GM23338 (cell line): ENCODE data around the gene EXOC3L2. TPM values are rescaled to one million over a fixed set of nuclear protein-coding genes. Genes with fewer than 3 reads are reported as not detected.

Experiments
- ATAC-seq: fragments of 200-7000 bp; cut with Tn5 transposase; 3 replicates; pipeline ENCODE4 v1.9.1; 2020
- DNase-seq: peaks from one replicate; pipeline ENCODE4 v3.0.0-alpha.2; 2015; ENCODE audit warnings: low spot score
- H2AFZ ChIP-seq: fragments of 200-600 bp; sonication (generic); 2 replicates; pipeline ENCODE4 v1.8.0; 2016; ENCODE audit warnings: antibody characterized with exemption, mild to moderate bottlenecking, moderate library complexity
- H3F3A ChIP-seq: fragments of 200-600 bp; sonication (generic); replicated peaks from 2 replicates; pipeline ENCODE4 v1.8.0; 2017; ENCODE audit warnings: antibody characterized with exemption, mixed run types, low read depth
- H3K27ac ChIP-seq: fragments of 200-600 bp; sonication (generic); 2 replicates; pipeline ENCODE4 v1.6.1; 2016; ENCODE audit warnings: low read depth
- H3K27me3 ChIP-seq: fragments of 200-600 bp; sonication (generic); 2 replicates; pipeline ENCODE4 v1.8.0; 2016; ENCODE audit warnings: mild to moderate bottlenecking, mixed run types, moderate library complexity; ENCODE audit not compliant: insufficient read depth
- H3K36me3 ChIP-seq: fragments of 200-600 bp; sonication (generic); 2 replicates; pipeline ENCODE4 v1.8.0; 2016; ENCODE audit warnings: mild to moderate bottlenecking; ENCODE audit not compliant: insufficient read depth
- H3K4me1 ChIP-seq: fragments of 200-600 bp; sonication (generic); 2 replicates; pipeline ENCODE4 v1.8.0; 2016; ENCODE audit warnings: mild to moderate bottlenecking, moderate library complexity; ENCODE audit not compliant: insufficient read depth
- H3K4me2 ChIP-seq: fragments of 200-600 bp; sonication (generic); 2 replicates; pipeline ENCODE4 v1.7.1; 2017; ENCODE audit warnings: mixed run types
- H3K4me3 ChIP-seq: fragments of 200-600 bp; sonication (generic); 2 replicates; pipeline ENCODE4 v1.6.1; 2016; ENCODE audit warnings: mixed run types
- H3K79me2 ChIP-seq: fragments of 200-600 bp; sonication (generic); replicated peaks from 2 replicates; pipeline ENCODE4 v1.8.0; 2017; ENCODE audit warnings: mild to moderate bottlenecking; ENCODE audit not compliant: insufficient read depth
- H3K9me2 ChIP-seq: fragments of 200-600 bp; sonication (generic); 2 replicates; pipeline ENCODE4 v1.8.0; 2017; ENCODE audit not compliant: insufficient read depth
- H4K20me1 ChIP-seq: fragments of 200-600 bp; sonication (generic); replicated peaks from 2 replicates; pipeline ENCODE4 v1.8.0; 2017; ENCODE audit warnings: mild to moderate bottlenecking; ENCODE audit not compliant: insufficient read depth
- H3K27ac Mint-ChIP-seq: 2 replicates; pipeline ENCODE4 v1.8.0; 2020; ENCODE audit warnings: inconsistent platforms, mild to moderate bottlenecking, moderate library complexity, mixed read lengths
- H3K27me3 Mint-ChIP-seq: 3 replicates; pipeline ENCODE4 v1.8.0; 2022; ENCODE audit warnings: low read depth, mild to moderate bottlenecking, moderate library complexity, mixed read lengths, inconsistent platforms; ENCODE audit not compliant: insufficient read depth, poor library complexity
- H3K36me3 Mint-ChIP-seq: 3 replicates; pipeline ENCODE4 v1.8.0; 2021; ENCODE audit warnings: low read depth, mild to moderate bottlenecking, inconsistent platforms, moderate library complexity, mixed read lengths
- H3K4me1 Mint-ChIP-seq: 3 replicates; pipeline ENCODE4 v1.8.0; 2020; ENCODE audit warnings: mild to moderate bottlenecking, inconsistent platforms, mixed read lengths
- H3K4me3 Mint-ChIP-seq: 3 replicates; pipeline ENCODE4 v1.8.0; 2021; ENCODE audit warnings: moderate library complexity, mild to moderate bottlenecking, inconsistent platforms, mixed read lengths
- H3K9me3 Mint-ChIP-seq: 3 replicates; pipeline ENCODE4 v1.8.0; 2020; ENCODE audit warnings: moderate library complexity, mild to moderate bottlenecking, inconsistent platforms, mixed read lengths
- CREB1 ChIP-seq: fragments of 250-450 bp; sonication (Bioruptor Pico); IDR thresholded peaks from 2 replicates; pipeline ENCODE4 v1.5.0; 2020; ENCODE audit warnings: low read depth, mild to moderate bottlenecking, moderate library complexity
- EZH2 ChIP-seq: fragments of 200-600 bp; sonication (generic); IDR thresholded peaks from one replicate; pipeline ENCODE4 v1.8.0; 2017; ENCODE audit warnings: antibody characterized with exemption, mild to moderate bottlenecking, low read depth; ENCODE audit not compliant: unreplicated experiment
- polyA plus RNA-seq: library from polyadenylated mRNA; unstranded; fragments of >200 nt; fragmentation: Nextera tagmentation; extraction: Ambion mirVana; gene quantifications from 2 replicates; pipeline ENCODE4 v1.2.1, GENCODE V29; 2016
- total RNA-seq: library from RNA; depleted of rRNA; stranded (reverse); fragments of >200 nt; shearing (Covaris generic); gene quantifications from 2 replicates; pipeline ENCODE4 v1.2.3, GENCODE V29; 2014
- TF ChIP-seq, protein P1 (sequence below): fragments of 250-450 bp; sonication (Bioruptor Pico); IDR thresholded peaks from 2 replicates; pipeline ENCODE4 v1.5.0; 2020; ENCODE audit warnings: mild to moderate bottlenecking, moderate library complexity
- TF ChIP-seq, protein P2 (sequence below), 2 experiments: fragments of 200-600 bp in 1 of 2; sonication (generic) in 1 of 2; conservative IDR thresholded peaks; 2 replicates each; pipeline versions ENCODE4 v1.5.1 to v1.6.1; 2016 to 2017; ENCODE audit warnings: antibody characterized with exemption in 2 of 2, low read depth in 2 of 2, mild to moderate bottlenecking in 2 of 2, moderate library complexity in 1 of 2
- TF ChIP-seq, protein P3 (sequence below): IDR thresholded peaks from one replicate; pipeline ENCODE4 v1.6.1; 2018; ENCODE audit warnings: antibody characterized with exemption; ENCODE audit not compliant: unreplicated experiment

EXOC3L2 gene
- total and polyA plus RNA-seq, 2 experiments from 2014 or later, result 2.8 to 3.2 TPM

DNA sequence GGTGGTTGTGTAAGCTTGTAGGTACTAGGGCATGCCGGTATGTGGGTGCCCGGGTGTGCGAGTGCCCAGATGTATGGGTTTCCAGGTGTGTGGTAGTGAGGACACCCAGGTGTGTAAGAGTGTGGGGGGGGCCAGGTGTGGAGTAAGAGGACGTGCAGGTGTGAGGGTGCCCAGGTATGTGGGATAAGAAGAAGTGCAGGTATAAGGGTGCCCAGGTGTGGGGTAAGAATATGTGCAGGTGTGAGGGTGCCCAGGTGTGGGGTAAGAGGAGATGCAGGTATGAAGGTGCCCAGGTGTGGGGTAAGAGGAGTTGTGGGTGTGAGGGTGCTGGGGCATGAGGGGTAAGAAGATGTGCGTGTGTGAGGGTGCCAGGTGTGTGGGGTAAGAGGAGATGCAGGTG lies 20.2 kb upstream of the EXOC3L2 start:
- Mint-ChIP-seq H3K4me1 (no peaks in the 10 kb centered on the region), H3K4me3 (no peak overlapping the region), H3K36me3 (no peaks in the 10 kb centered on the region), H3K27me3 (peaks cover 7% of the 10 kb centered on the region), H3K27ac (no peak overlapping the region), H3K9me3 (no peaks in the 10 kb centered on the region; the same call in 2 of the 3 replicates)
- H3K27me3 ChIP-seq, result no peaks in the 10 kb centered on the region
- H4K20me1 ChIP-seq, result no peaks in the 10 kb centered on the region; the same call in 1 of the 2 replicates
- 0 out of 2 replicates have a peak, but pooled peaks cover 4% of the 10 kb centered on the region for H3K36me3 ChIP-seq
- H3K4me2 ChIP-seq, result no peak overlapping the region
- no peak overlapping the region for H3K27ac ChIP-seq
- no peaks in the 10 kb centered on the region for H3K9me2 ChIP-seq
- H3K4me1 ChIP-seq, result no peaks in the 10 kb centered on the region
- no peak overlapping the region for H3K4me3 ChIP-seq
- TF ChIP-seq EZH2, result no peak
- DNase-seq (no peak), ATAC-seq (no peak)
- no peak overlapping the region for H2AFZ ChIP-seq
- no peaks in the 10 kb centered on the region for H3K79me2 ChIP-seq
- no peaks in the 10 kb centered on the region for H3F3A ChIP-seq

DNA sequence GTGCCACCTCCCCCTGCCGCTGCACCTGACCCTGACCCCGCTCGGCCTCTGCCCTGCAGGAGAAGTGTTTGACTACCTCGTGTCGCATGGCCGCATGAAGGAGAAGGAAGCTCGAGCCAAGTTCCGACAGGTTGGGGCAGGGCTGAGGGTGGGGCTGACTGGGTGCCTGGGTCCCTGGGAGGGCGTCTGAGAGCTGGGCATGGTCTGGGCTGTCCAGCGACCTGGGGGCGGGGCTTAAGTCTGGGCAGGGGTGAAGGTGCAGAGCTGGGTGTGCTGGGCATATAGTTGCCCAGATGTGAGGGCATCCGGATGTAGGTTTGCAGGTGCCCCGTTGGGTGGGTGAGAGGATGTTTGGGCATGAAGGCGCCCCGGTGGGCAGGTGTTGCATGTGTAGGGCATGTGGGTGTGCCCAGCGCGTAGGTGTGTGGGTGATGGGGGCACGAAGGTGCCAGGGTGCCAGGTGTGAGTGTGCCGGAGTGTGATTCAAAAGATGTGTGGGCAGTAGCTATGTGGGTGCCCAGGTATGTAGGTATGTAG lies 19.6 kb upstream of the EXOC3L2 start:
- Histone ChIP-seq H3K4me3 (no peak overlapping the region), H3K27ac (no peak overlapping the region), H4K20me1 (no peaks in the 10 kb centered on the region; the same call in 1 of the 2 replicates), H3K9me2 (no peaks in the 10 kb centered on the region), H3K4me2 (no peak overlapping the region), H3K36me3 (0 out of 2 replicates have a peak, but pooled peaks cover 4% of the 10 kb centered on the region), H2AFZ (no peak overlapping the region), H3K4me1 (no peaks in the 10 kb centered on the region), H3K79me2 (no peaks in the 10 kb centered on the region), H3K27me3 (no peaks in the 10 kb centered on the region), H3F3A (no peaks in the 10 kb centered on the region)
- no peak overlapping the region for H3K27ac Mint-ChIP-seq
- ATAC-seq (no peak), DNase-seq (no peak)
- no peak overlapping the region; the same call in 2 of the 3 replicates for H3K4me3 Mint-ChIP-seq
- no peaks in the 10 kb centered on the region; the same call in 2 of the 3 replicates for H3K9me3 Mint-ChIP-seq
- no peaks in the 10 kb centered on the region for H3K4me1 Mint-ChIP-seq
- H3K27me3 Mint-ChIP-seq, result peaks cover 7% of the 10 kb centered on the region
- H3K36me3 Mint-ChIP-seq, result no peaks in the 10 kb centered on the region
- TF ChIP-seq, protein P1, sequence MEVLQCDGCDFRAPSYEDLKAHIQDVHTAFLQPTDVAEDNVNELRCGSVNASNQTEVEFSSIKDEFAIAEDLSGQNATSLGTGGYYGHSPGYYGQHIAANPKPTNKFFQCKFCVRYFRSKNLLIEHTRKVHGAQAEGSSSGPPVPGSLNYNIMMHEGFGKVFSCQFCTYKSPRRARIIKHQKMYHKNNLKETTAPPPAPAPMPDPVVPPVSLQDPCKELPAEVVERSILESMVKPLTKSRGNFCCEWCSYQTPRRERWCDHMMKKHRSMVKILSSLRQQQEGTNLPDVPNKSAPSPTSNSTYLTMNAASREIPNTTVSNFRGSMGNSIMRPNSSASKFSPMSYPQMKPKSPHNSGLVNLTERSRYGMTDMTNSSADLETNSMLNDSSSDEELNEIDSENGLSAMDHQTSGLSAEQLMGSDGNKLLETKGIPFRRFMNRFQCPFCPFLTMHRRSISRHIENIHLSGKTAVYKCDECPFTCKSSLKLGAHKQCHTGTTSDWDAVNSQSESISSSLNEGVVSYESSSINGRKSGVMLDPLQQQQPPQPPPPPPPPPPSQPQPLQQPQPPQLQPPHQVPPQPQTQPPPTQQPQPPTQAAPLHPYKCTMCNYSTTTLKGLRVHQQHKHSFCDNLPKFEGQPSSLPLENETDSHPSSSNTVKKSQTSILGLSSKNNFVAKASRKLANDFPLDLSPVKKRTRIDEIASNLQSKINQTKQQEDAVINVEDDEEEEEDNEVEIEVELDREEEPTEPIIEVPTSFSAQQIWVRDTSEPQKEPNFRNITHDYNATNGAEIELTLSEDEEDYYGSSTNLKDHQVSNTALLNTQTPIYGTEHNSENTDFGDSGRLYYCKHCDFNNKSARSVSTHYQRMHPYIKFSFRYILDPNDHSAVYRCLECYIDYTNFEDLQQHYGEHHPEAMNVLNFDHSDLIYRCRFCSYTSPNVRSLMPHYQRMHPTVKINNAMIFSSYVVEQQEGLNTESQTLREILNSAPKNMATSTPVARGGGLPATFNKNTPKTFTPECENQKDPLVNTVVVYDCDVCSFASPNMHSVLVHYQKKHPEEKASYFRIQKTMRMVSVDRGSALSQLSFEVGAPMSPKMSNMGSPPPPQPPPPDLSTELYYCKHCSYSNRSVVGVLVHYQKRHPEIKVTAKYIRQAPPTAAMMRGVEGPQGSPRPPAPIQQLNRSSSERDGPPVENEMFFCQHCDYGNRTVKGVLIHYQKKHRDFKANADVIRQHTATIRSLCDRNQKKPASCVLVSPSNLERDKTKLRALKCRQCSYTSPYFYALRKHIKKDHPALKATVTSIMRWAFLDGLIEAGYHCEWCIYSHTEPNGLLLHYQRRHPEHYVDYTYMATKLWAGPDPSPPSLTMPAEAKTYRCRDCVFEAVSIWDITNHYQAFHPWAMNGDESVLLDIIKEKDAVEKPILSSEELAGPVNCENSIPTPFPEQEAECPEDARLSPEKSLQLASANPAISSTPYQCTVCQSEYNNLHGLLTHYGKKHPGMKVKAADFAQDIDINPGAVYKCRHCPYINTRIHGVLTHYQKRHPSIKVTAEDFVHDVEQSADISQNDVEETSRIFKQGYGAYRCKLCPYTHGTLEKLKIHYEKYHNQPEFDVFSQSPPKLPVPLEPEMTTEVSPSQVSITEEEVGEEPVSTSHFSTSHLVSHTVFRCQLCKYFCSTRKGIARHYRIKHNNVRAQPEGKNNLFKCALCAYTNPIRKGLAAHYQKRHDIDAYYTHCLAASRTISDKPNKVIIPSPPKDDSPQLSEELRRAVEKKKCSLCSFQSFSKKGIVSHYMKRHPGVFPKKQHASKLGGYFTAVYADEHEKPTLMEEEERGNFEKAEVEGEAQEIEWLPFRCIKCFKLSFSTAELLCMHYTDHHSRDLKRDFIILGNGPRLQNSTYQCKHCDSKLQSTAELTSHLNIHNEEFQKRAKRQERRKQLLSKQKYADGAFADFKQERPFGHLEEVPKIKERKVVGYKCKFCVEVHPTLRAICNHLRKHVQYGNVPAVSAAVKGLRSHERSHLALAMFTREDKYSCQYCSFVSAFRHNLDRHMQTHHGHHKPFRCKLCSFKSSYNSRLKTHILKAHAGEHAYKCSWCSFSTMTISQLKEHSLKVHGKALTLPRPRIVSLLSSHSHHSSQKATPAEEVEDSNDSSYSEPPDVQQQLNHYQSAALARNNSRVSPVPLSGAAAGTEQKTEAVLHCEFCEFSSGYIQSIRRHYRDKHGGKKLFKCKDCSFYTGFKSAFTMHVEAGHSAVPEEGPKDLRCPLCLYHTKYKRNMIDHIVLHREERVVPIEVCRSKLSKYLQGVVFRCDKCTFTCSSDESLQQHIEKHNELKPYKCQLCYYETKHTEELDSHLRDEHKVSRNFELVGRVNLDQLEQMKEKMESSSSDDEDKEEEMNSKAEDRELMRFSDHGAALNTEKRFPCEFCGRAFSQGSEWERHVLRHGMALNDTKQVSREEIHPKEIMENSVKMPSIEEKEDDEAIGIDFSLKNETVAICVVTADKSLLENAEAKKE (CRISPR knock-in tag), result no peak
- TF ChIP-seq CREB1 (CRISPR knock-in tag), result no peak
- TF ChIP-seq, protein P2, sequence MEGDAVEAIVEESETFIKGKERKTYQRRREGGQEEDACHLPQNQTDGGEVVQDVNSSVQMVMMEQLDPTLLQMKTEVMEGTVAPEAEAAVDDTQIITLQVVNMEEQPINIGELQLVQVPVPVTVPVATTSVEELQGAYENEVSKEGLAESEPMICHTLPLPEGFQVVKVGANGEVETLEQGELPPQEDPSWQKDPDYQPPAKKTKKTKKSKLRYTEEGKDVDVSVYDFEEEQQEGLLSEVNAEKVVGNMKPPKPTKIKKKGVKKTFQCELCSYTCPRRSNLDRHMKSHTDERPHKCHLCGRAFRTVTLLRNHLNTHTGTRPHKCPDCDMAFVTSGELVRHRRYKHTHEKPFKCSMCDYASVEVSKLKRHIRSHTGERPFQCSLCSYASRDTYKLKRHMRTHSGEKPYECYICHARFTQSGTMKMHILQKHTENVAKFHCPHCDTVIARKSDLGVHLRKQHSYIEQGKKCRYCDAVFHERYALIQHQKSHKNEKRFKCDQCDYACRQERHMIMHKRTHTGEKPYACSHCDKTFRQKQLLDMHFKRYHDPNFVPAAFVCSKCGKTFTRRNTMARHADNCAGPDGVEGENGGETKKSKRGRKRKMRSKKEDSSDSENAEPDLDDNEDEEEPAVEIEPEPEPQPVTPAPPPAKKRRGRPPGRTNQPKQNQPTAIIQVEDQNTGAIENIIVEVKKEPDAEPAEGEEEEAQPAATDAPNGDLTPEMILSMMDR (conservative IDR thresholded peaks at IDR 0.05; ENCODE audit: low read depth in 2 of 2), result no peak
- TF ChIP-seq, protein P3, sequence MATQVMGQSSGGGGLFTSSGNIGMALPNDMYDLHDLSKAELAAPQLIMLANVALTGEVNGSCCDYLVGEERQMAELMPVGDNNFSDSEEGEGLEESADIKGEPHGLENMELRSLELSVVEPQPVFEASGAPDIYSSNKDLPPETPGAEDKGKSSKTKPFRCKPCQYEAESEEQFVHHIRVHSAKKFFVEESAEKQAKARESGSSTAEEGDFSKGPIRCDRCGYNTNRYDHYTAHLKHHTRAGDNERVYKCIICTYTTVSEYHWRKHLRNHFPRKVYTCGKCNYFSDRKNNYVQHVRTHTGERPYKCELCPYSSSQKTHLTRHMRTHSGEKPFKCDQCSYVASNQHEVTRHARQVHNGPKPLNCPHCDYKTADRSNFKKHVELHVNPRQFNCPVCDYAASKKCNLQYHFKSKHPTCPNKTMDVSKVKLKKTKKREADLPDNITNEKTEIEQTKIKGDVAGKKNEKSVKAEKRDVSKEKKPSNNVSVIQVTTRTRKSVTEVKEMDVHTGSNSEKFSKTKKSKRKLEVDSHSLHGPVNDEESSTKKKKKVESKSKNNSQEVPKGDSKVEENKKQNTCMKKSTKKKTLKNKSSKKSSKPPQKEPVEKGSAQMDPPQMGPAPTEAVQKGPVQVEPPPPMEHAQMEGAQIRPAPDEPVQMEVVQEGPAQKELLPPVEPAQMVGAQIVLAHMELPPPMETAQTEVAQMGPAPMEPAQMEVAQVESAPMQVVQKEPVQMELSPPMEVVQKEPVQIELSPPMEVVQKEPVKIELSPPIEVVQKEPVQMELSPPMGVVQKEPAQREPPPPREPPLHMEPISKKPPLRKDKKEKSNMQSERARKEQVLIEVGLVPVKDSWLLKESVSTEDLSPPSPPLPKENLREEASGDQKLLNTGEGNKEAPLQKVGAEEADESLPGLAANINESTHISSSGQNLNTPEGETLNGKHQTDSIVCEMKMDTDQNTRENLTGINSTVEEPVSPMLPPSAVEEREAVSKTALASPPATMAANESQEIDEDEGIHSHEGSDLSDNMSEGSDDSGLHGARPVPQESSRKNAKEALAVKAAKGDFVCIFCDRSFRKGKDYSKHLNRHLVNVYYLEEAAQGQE, result no peak
